Loucy (cell line): ENCODE measurements around the gene OR1I1.

ENCODE experiments used
- CTCF ChIP-seq: fragments of 200-600 bp; sonication (generic); conservative IDR thresholded peaks from 2 replicates; pipeline ENCODE4 v1.5.1; 2014; ENCODE audit warnings: mild to moderate bottlenecking, antibody characterized with exemption, low read length
- EZH2phosphoT487 ChIP-seq: fragments of 200-600 bp; IDR thresholded peaks from 2 replicates; pipeline ENCODE4 v1.6.1; 2018; ENCODE audit warnings: antibody characterized with exemption, mild to moderate bottlenecking, moderate library complexity, borderline replicate concordance

DNA sequence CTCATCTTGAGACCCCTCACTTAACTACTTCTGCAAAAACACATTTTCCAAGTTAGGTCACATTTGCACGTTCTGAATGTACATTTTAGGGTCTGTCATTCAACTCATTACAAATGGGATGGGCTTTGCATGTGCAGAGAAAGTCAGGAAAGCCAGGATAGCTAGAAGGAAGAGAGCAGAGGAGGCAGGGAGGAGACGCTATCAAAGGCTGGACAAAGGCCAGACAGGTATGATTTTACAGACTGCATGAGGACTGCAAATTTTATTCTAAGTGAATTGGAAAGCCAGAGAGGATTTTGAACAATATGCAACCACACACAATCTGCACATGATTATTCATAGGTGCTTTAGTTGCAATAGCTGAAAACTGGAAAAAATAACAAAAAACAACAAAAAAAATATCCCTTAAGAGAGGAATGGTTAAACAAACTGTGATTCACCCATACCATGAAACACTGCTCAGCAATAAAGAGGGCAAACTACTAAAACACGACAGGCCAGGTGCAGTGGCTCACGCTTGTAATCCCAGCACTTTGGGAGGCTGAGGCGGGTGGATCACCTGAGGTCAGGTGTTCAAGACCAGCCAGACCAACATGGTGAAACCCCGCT lies 46.3 kb downstream of the OR1I1 start:
- TF ChIP-seq CTCF (no peak), EZH2phosphoT487 (no peak)
